SK-N-MC (cell line): Measurements from ENCODE around the gene B3GNT2.

ENCODE experiments used
- EZH2 ChIP-seq: fragments of 200-600 bp; sonication (generic); IDR thresholded peaks from one replicate; pipeline ENCODE4 v1.6.1; 2017; ENCODE audit warnings: antibody characterized with exemption
- FOXP2 ChIP-seq: optimal IDR thresholded peaks from 2 replicates; pipeline ENCODE3; 2011; ENCODE audit warnings: mild to moderate bottlenecking, moderate library complexity; ENCODE audit not compliant: insufficient read depth; ENCODE audit errors: extremely low read length, control extremely low read depth
- POLR2AphosphoS5 ChIP-seq: IDR thresholded peaks from 2 replicates; pipeline ENCODE4 v1.6.1; 2012; ENCODE audit warnings: mild to moderate bottlenecking, low read depth, low read length, borderline replicate concordance

GRCh38 chr2:62150597-62151305 lies 45.2 kb upstream of the B3GNT2 start:
- no peak for TF ChIP-seq POLR2AphosphoS5
- no peak for TF ChIP-seq EZH2
- no peak for TF ChIP-seq FOXP2
